SU-DHL-6 (cell line): Measurements from ENCODE around the gene PMIS2.

Experiments used
- CTCF ChIP-seq: fragments of 200-600 bp; sonication (generic); IDR thresholded peaks from one replicate; pipeline ENCODE4 v1.5.1; 2017; ENCODE audit warnings: antibody characterized with exemption, mild to moderate bottlenecking, low read length, moderate library complexity; ENCODE audit not compliant: insufficient read depth, poor library complexity, severe bottlenecking
- EZH2phosphoT487 ChIP-seq: fragments of 200-600 bp; sonication (generic), shearing (Covaris generic); conservative IDR thresholded peaks from 2 replicates; pipeline ENCODE4 v1.6.1; 2018; ENCODE audit warnings: mild to moderate bottlenecking, antibody characterized with exemption, low read length, moderate library complexity, mixed read lengths

- TF ChIP-seq CTCF (no peak), EZH2phosphoT487 (no peak)
Measured at GRCh38 chr19:35613574-35613973, 27.6 kb downstream of the PMIS2 start.
